Breast epithelium (tissue), 3 donors: Measurements from ENCODE around the gene PPP4R4.

Source experiments
- POLR2A ChIP-seq: fragments of 450-650 bp; IDR thresholded peaks from one replicate; pipeline ENCODE4 v1.6.1; 2016; ENCODE audit warnings: antibody characterized with exemption, mild to moderate bottlenecking, moderate library complexity
- POLR2AphosphoS5 ChIP-seq, 3 donors: sonication (generic); formaldehyde crosslinking; IDR thresholded peaks; one replicate each; pipeline ENCODE4 v1.6.1; 2017; ENCODE audit warnings: antibody characterized with exemption in 3 of 3
- TF ChIP-seq, protein P1 (sequence below), 3 donors: fragments of 450-650 bp; IDR thresholded peaks; one replicate each; pipeline ENCODE4 v1.5.1; 2016 to 2017; ENCODE audit warnings: antibody characterized with exemption in 3 of 3, mild to moderate bottlenecking in 3 of 3, moderate library complexity in 3 of 3

DNA sequence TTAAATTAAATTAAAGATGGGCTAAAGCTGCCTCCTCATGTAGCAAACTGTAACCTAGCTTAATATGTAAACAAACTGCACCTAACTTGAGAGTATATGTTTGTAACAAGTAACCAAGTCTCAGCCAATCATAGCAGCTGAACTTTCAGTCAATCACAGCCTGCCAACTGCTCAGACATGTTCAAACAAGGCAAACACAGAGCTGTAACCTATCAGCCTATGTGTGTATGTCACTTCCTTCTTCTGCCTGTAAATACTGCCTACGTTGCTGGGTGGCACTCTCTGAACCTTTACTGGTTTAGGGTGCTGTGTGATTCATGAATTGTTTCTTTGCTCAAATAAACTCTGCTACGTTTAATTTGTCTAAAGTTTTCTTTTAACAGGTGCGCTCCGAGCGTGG is 146.1 kb downstream of the PPP4R4 start:
- TF ChIP-seq, protein P1, sequence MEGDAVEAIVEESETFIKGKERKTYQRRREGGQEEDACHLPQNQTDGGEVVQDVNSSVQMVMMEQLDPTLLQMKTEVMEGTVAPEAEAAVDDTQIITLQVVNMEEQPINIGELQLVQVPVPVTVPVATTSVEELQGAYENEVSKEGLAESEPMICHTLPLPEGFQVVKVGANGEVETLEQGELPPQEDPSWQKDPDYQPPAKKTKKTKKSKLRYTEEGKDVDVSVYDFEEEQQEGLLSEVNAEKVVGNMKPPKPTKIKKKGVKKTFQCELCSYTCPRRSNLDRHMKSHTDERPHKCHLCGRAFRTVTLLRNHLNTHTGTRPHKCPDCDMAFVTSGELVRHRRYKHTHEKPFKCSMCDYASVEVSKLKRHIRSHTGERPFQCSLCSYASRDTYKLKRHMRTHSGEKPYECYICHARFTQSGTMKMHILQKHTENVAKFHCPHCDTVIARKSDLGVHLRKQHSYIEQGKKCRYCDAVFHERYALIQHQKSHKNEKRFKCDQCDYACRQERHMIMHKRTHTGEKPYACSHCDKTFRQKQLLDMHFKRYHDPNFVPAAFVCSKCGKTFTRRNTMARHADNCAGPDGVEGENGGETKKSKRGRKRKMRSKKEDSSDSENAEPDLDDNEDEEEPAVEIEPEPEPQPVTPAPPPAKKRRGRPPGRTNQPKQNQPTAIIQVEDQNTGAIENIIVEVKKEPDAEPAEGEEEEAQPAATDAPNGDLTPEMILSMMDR (IDR thresholded peaks at IDR 0.05) = no peak
- TF ChIP-seq POLR2AphosphoS5 (IDR thresholded peaks at IDR 0.05) (no peak), POLR2A (no peak)
